ENCODE measurements around the gene RBMS3. TPM values are rescaled to one million over a fixed set of nuclear protein-coding genes. Genes with fewer than 3 reads are reported as not detected.

RBMS3 gene
- total and polyA plus RNA-seq, 4 donors: 4.8 to 117 (median 29.4) TPM

GRCh38 chr3:29771602-29772001, 490.7 kb downstream of the RBMS3 start:
- Histone ChIP-seq H3K9me3 (ENCODE audit: control insufficient read depth in 4 of 4, insufficient read depth in 3 of 4, low read length in 3 of 4) (no peaks in the 10 kb centered on the region), H3K27me3 (ENCODE audit: control insufficient read depth in 3 of 3, insufficient read depth in 3 of 3, low read length in 2 of 3) (no peaks in the 10 kb centered on the region), H3K4me3 (no peak overlapping the region), H3K36me3 (ENCODE audit: control insufficient read depth in 4 of 4, insufficient read depth in 4 of 4, low read length in 4 of 4) (peaks cover 0 to 7% (median under 1%) of the 10 kb centered on the region in 4 donors), H3K27ac (ENCODE audit: low read depth in 1 of 2, low read length in 1 of 2) (no peak overlapping the region), H3K9ac (ENCODE audit: insufficient read depth in 1 of 2, low read length in 2 of 2) (no peak overlapping the region), H3K4me1 (ENCODE audit: control insufficient read depth in 5 of 5, insufficient read depth in 5 of 5, low read length in 5 of 5) (peaks cover 0 to 2% (median 0%) of the 10 kb centered on the region in 5 donors)
- DNase-seq (no peak), ATAC-seq (ENCODE audit: insufficient read depth, low FRiP score) (no peak)
- no peak for TF ChIP-seq CTCF (IDR thresholded peaks at IDR 0.05; ENCODE audit: control extremely low read depth, extremely low read depth)
- WGBS, 2 donors: 50 to 72% methylated on average over 3 of the region's 3 CpGs

DNA sequence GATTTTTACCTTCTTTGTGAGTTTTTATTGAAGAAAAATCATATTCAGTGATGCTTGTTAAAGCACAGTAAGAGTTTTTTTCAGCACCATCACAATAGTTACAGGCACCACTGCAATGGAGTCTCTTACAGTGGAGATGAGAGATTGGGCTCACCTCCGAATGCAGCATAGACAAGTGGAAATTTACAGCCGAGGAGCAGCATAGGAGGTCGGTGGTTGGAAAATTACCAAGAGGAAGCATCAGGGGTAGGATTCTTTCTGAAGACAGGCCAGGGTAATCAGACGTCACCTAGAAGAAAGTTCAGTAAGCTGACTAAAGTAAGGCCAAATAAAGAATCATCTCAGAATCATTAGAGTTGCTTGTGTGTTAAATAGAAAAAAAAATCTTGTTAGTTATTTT, 491.6 kb downstream of the RBMS3 start:
- Histone ChIP-seq H3K4me3 (no peak overlapping the region), H3K36me3 (ENCODE audit: control insufficient read depth in 4 of 4, insufficient read depth in 4 of 4, low read length in 4 of 4) (peaks cover 0 to 7% (median under 1%) of the 10 kb centered on the region in 4 donors), H3K27me3 (ENCODE audit: control insufficient read depth in 3 of 3, insufficient read depth in 3 of 3, low read length in 2 of 3) (no peaks in the 10 kb centered on the region), H3K4me1 (ENCODE audit: control insufficient read depth in 5 of 5, insufficient read depth in 5 of 5, low read length in 5 of 5) (peaks cover 0 to 2% (median 0%) of the 10 kb centered on the region in 5 donors), H3K9ac (ENCODE audit: insufficient read depth in 1 of 2, low read length in 2 of 2) (no peak overlapping the region), H3K27ac (ENCODE audit: low read depth in 1 of 2, low read length in 1 of 2) (no peak overlapping the region), H3K9me3 (ENCODE audit: control insufficient read depth in 4 of 4, insufficient read depth in 3 of 4, low read length in 3 of 4) (no peaks in the 10 kb centered on the region)
- DNase-seq (no peak), ATAC-seq (ENCODE audit: insufficient read depth, low FRiP score) (no peak)
- WGBS, 2 donors: 78 to 88% methylated on average over 4 of the region's 4 CpGs
- TF ChIP-seq CTCF (IDR thresholded peaks at IDR 0.05; ENCODE audit: control extremely low read depth, extremely low read depth): no peak

DNA sequence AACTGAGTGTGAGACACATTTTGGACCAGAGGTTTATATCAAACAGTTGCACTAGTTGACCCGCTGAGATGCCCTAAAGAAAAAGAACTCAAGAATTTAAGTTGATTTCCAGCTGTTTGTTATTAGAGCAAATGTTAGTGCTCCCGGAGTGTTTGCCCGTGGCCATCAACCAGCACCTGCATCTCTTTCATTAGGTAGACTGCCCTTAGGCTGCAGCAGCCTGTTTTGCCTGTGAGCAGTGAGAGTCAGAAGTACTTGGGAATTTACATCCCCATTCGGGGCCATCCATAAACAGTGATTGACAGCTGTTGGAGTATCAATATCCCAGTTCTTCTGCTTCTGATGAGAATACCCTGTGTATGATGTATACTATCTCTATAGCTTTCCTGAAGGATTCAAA, 492.6 kb downstream of the RBMS3 start:
- Histone ChIP-seq H3K27me3 (ENCODE audit: control insufficient read depth in 3 of 3, insufficient read depth in 3 of 3, low read length in 2 of 3) (no peaks in the 10 kb centered on the region), H3K4me1 (ENCODE audit: control insufficient read depth in 5 of 5, insufficient read depth in 5 of 5, low read length in 5 of 5) (peaks cover 0 to 2% (median 0%) of the 10 kb centered on the region in 5 donors), H3K9me3 (ENCODE audit: control insufficient read depth in 4 of 4, insufficient read depth in 3 of 4, low read length in 3 of 4) (no peaks in the 10 kb centered on the region), H3K36me3 (ENCODE audit: control insufficient read depth in 4 of 4, insufficient read depth in 4 of 4, low read length in 4 of 4) (peaks cover 0 to 7% (median under 1%) of the 10 kb centered on the region in 4 donors), H3K27ac (ENCODE audit: low read depth in 1 of 2, low read length in 1 of 2) (no peak overlapping the region), H3K9ac (ENCODE audit: insufficient read depth in 1 of 2, low read length in 2 of 2) (no peak overlapping the region), H3K4me3 (no peak overlapping the region)
- ATAC-seq (ENCODE audit: insufficient read depth, low FRiP score) (no peak), DNase-seq (no peak)
- no peak for TF ChIP-seq CTCF (IDR thresholded peaks at IDR 0.05; ENCODE audit: control extremely low read depth, extremely low read depth)
- WGBS, 2 donors: 91 to 94% methylated on average over 4 of the region's 4 CpGs

DNA sequence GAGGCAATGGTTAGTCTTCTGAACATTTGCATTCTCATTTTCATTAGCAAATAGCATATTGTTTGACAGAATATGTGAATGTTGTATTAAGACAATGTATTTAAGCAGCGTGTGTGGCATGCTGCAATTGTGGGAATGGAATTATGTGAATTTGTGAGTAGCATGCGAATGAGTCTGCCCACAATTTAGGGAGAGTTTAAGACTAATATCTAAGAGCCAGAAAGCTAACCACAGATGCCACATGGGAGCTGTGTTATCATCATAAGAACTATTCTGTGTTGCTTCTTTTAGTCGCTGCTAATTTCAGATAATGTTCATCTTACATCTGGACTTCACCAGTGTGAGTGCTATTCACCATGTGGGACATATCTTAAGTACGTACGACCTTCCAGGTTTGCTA, 494.5 kb downstream of the RBMS3 start:
- no peak for TF ChIP-seq CTCF (IDR thresholded peaks at IDR 0.05; ENCODE audit: control extremely low read depth, extremely low read depth)
- H3K27ac ChIP-seq (ENCODE audit: low read depth in 1 of 2, low read length in 1 of 2): no peak overlapping the region
- peaks cover 0 to 2% (median 0%) of the 10 kb centered on the region in 5 donors for H3K4me1 ChIP-seq (ENCODE audit: control insufficient read depth in 5 of 5, insufficient read depth in 5 of 5, low read length in 5 of 5)
- DNase-seq: no peak
- H3K36me3 ChIP-seq (ENCODE audit: control insufficient read depth in 4 of 4, insufficient read depth in 4 of 4, low read length in 4 of 4): peaks cover 0 to 7% (median 0%) of the 10 kb centered on the region in 4 donors
- no peaks in the 10 kb centered on the region for H3K27me3 ChIP-seq (ENCODE audit: control insufficient read depth in 3 of 3, insufficient read depth in 3 of 3, low read length in 2 of 3)
- WGBS, 2 donors: 92 to 94% methylated on average over 5 of the region's 5 CpGs
- no peaks in the 10 kb centered on the region for H3K9me3 ChIP-seq (ENCODE audit: control insufficient read depth in 4 of 4, insufficient read depth in 3 of 4, low read length in 3 of 4)
- H3K9ac ChIP-seq (ENCODE audit: insufficient read depth in 1 of 2, low read length in 2 of 2): no peak overlapping the region
- ATAC-seq (ENCODE audit: insufficient read depth, low FRiP score): no peak
- H3K4me3 ChIP-seq: no peak overlapping the region

Measured in lung (tissue), 12 donors.